ENCODE measurements around the gene ARFGAP1.
A peak's percentile ranks its signal among the peaks of the same experiment; 100 is the strongest.

The ARFGAP1 gene

GRCh38 chr20:63272105-63273058, at the start of gene ARFGAP1:
Gene ARFGAP1 (plus strand): TSS chr20:63272813. CDS start chr20:63275581, 2,768 bp downstream.
- DNase-seq (ENCODE audit: low spot score), result peak; percentile 97

- DNase-seq (ENCODE audit: low spot score), result peak; percentile 59
Observed at GRCh38 chr20:63223121-63223825, 49.3 kb upstream of the ARFGAP1 start.

GRCh38 chr20:63223826-63224207, 48.8 kb upstream of the ARFGAP1 start:
- DNase-seq (ENCODE audit: low spot score), result no peak

- DNase-seq (ENCODE audit: low spot score), result peak; percentile 52
Observed at GRCh38 chr20:63224412-63225081, 48.1 kb upstream of the ARFGAP1 start.

- DNase-seq (ENCODE audit: low spot score), result no peak
Observed at GRCh38 chr20:63225082-63225454, 47.5 kb upstream of the ARFGAP1 start.

GRCh38 chr20:63226042-63226943, 46.3 kb upstream of the ARFGAP1 start:
- no peak for DNase-seq (ENCODE audit: low spot score)

- no peak for DNase-seq (ENCODE audit: low spot score)
Observed at GRCh38 chr20:63227260-63227659, 45.4 kb upstream of the ARFGAP1 start.

GRCh38 chr20:63228806-63229205, 43.8 kb upstream of the ARFGAP1 start:
- DNase-seq (ENCODE audit: low spot score), result no peak

GRCh38 chr20:63230800-63231268, 41.8 kb upstream of the ARFGAP1 start:
- peak; percentile 76 for DNase-seq (ENCODE audit: low spot score)

GRCh38 chr20:63232235-63233060, 40.2 kb upstream of the ARFGAP1 start:
- DNase-seq (ENCODE audit: low spot score), result peak; percentile 97

- DNase-seq (ENCODE audit: low spot score), result no peak
Observed at GRCh38 chr20:63233061-63233344, 39.6 kb upstream of the ARFGAP1 start.

GRCh38 chr20:63233924-63234323, 38.7 kb upstream of the ARFGAP1 start:
- no peak for DNase-seq (ENCODE audit: low spot score)

GRCh38 chr20:63234693-63235398, 37.8 kb upstream of the ARFGAP1 start:
- no peak for DNase-seq (ENCODE audit: low spot score)

GRCh38 chr20:63235399-63235983, 37.1 kb upstream of the ARFGAP1 start, which contains the start of gene BIRC7:
Gene BIRC7 (plus strand): TSS chr20:63235905. CDS start chr20:63236097, 192 bp downstream.
- DNase-seq (ENCODE audit: low spot score), result no peak

GRCh38 chr20:63236116-63236837, 36.3 kb upstream of the ARFGAP1 start:
- DNase-seq (ENCODE audit: low spot score), result no peak

GRCh38 chr20:63238031-63238430, 34.6 kb upstream of the ARFGAP1 start:
- DNase-seq (ENCODE audit: low spot score), result no peak

GRCh38 chr20:63238514-63239125, 34.0 kb upstream of the ARFGAP1 start:
- DNase-seq (ENCODE audit: low spot score), result no peak

GRCh38 chr20:63239431-63239830, 33.2 kb upstream of the ARFGAP1 start:
- no peak for DNase-seq (ENCODE audit: low spot score)

Measured in hepatic stellate cell (primary cell).